K562 (cell line): ENCODE data around the gene ZBTB32. TPM values are rescaled to one million over a fixed set of nuclear protein-coding genes. Genes with fewer than 3 reads are reported as not detected.

Source experiments
- ARNT ChIP-seq, 2 experiments: fragments of 450-650 bp; IDR thresholded peaks; 2 replicates each; pipeline ENCODE4 v1.6.1; 2016; ENCODE audit warnings: mild to moderate bottlenecking in 1 of 2
- BRF1 ChIP-seq: IDR thresholded peaks from 3 replicates; pipeline ENCODE4 v1.6.1; 2011; ENCODE audit warnings: borderline replicate concordance, mild to moderate bottlenecking; ENCODE audit not compliant: insufficient read length; ENCODE audit errors: extremely low read depth
- CBFA2T3 ChIP-seq: fragments of 450-650 bp; IDR thresholded peaks from 2 replicates; pipeline ENCODE4 v1.6.1; 2017
- CBX8 ChIP-seq: fragments of 200-600 bp; sonication (generic); IDR thresholded peaks from 2 replicates; pipeline ENCODE4 v1.6.1; 2012; ENCODE audit warnings: borderline replicate concordance, mixed run types, low read depth, mild to moderate bottlenecking, moderate library complexity, mixed read lengths, low read length, control low read depth, inconsistent platforms; ENCODE audit not compliant: poor library complexity, severe bottlenecking; ENCODE audit errors: extremely low read depth
- CREB5 ChIP-seq: fragments of 250-450 bp; sonication (Bioruptor Pico); IDR thresholded peaks from 2 replicates; pipeline ENCODE4 v1.5.0; 2020; ENCODE audit warnings: mild to moderate bottlenecking
- E2F5 ChIP-seq: sonication (generic); formaldehyde crosslinking; IDR thresholded peaks from 2 replicates; pipeline ENCODE4 v1.8.0; 2022; ENCODE audit warnings: mild to moderate bottlenecking, missing genetic modification reagents
- HDGF ChIP-seq: fragments of 450-650 bp; IDR thresholded peaks from 2 replicates; pipeline ENCODE4 v1.6.1; 2016
- KLF16 ChIP-seq: IDR thresholded peaks from 2 replicates; pipeline ENCODE4 v1.6.1; 2016; ENCODE audit warnings: antibody characterized with exemption
- KLF6 ChIP-seq: fragments of 250-450 bp; sonication (Bioruptor Pico); IDR thresholded peaks from 2 replicates; pipeline ENCODE4 v1.4.0; 2020; ENCODE audit warnings: mild to moderate bottlenecking, moderate library complexity, borderline replicate concordance
- MAZ ChIP-seq, 2 experiments: fragments of 450-650 bp in 1 of 2; sonication (generic) in 1 of 2; formaldehyde crosslinking; IDR thresholded peaks in 1 of 2; conservative IDR thresholded peaks in 1 of 2; 2 replicates each; pipeline versions ENCODE4 v1.4.0 to v1.5.0; 2020; ENCODE audit warnings: mild to moderate bottlenecking in 1 of 2, missing genetic modification reagents in 1 of 2
- MYNN ChIP-seq, 2 experiments: sonication (generic); formaldehyde crosslinking in 1 of 2; IDR thresholded peaks; 2 replicates each; pipeline versions ENCODE4 v1.5.0 to v1.6.1; 2016 to 2020; ENCODE audit warnings: antibody characterized with exemption in 1 of 2, missing genetic modification reagents in 1 of 2
- PHTF2 ChIP-seq: fragments of 250-450 bp; sonication (Bioruptor Pico); IDR thresholded peaks from 2 replicates; pipeline ENCODE4 v1.5.0; 2021; ENCODE audit warnings: mild to moderate bottlenecking
- POLR2A ChIP-seq: fragments of 450-650 bp; conservative IDR thresholded peaks from 2 replicates; pipeline ENCODE4 v1.6.1; 2016
- PYGO2 ChIP-seq: fragments of 450-650 bp; IDR thresholded peaks from 2 replicates; pipeline ENCODE4 v1.6.1; 2016; ENCODE audit warnings: mild to moderate bottlenecking, missing genetic modification characterization, moderate library complexity, missing compliant biosample characterization
- XRCC3 ChIP-seq: fragments of 450-650 bp; IDR thresholded peaks from 2 replicates; pipeline ENCODE4 v1.6.1; 2017; ENCODE audit warnings: mild to moderate bottlenecking, moderate library complexity
- ZNF395 ChIP-seq: fragments of 200-800 bp; sonication (Bioruptor generic); IDR thresholded peaks from 2 replicates; pipeline ENCODE4 v1.6.1; 2017; ENCODE audit warnings: missing genetic modification characterization, missing compliant biosample characterization
- ZNF398 ChIP-seq: fragments of 250-450 bp; sonication (Bioruptor Pico); IDR thresholded peaks from 2 replicates; pipeline ENCODE4 v1.8.0; 2021; ENCODE audit warnings: moderate library complexity, mild to moderate bottlenecking, inconsistent platforms
- polyA plus RNA-seq, 8 experiments: library from polyadenylated mRNA; depleted of rRNA in 4 of 8; stranded (reverse) in 5 of 8; unstranded in 3 of 8; fragments of >200 nt; fragmentation: Nextera tagmentation in 2 of 8; fragmentation: Illumina TruSeq in 1 of 8; extraction: Ambion mirVana in 2 of 8; extraction: Trizol in 1 of 8; gene quantifications; 2 replicates each; pipeline versions ENCODE4 v1.2.1 to v1.2.3, GENCODE V29; 2011 to 2014; ENCODE audit warnings: inconsistent platforms in 1 of 8, missing spikeins in 1 of 8
- total RNA-seq, 7 experiments: library from RNA; depleted of rRNA in 6 of 7; stranded (reverse); fragments of >200 nt in 6 of 7; fragmentation: Illumina TruSeq in 2 of 7; extraction: Trizol in 2 of 7; gene quantifications; 2 replicates each; pipeline versions ENCODE4 v1.2.1 to v1.2.3, GENCODE V29; 2011 to 2021; ENCODE audit warnings: low replicate concordance in 1 of 7

The ZBTB32 gene
- total and polyA plus RNA-seq, 9 of the 15 experiments (the other 6 are each of a cell fraction or from before 2014, with no cell fraction given), result 0.20 TPM; not detected in 8

- TF ChIP-seq CREB5, result no peak
- peak; percentile 88 for TF ChIP-seq HDGF
- no peak for TF ChIP-seq KLF6 (CRISPR knock-in tag)
- TF ChIP-seq MYNN (IDR thresholded peaks at IDR 0.05), result no peak
- TF ChIP-seq MYNN (CRISPR knock-in tag; IDR thresholded peaks at IDR 0.05), result no peak
- no peak for TF ChIP-seq E2F5
- no peak for TF ChIP-seq CBX8
- no peak for TF ChIP-seq PHTF2 (CRISPR knock-in tag)
- no peak for TF ChIP-seq ZNF398
- no peak for TF ChIP-seq ZNF395
- no peak for TF ChIP-seq BRF1
- TF ChIP-seq ARNT (IDR thresholded peaks at IDR 0.05), result peak in 1 of 2 experiments; percentile 44; a peak in 1 of 4 replicates
- no peak for TF ChIP-seq KLF16
- TF ChIP-seq XRCC3, result no peak
- peak; percentile 67 to 86 for TF ChIP-seq MAZ (CRISPR knock-in tag; conservative IDR thresholded peaks at IDR 0.05 in 1 of 2, IDR thresholded peaks at IDR 0.05 in 1 of 2)
- TF ChIP-seq CBFA2T3, result peak; percentile 71; the same call in 1 of the 2 replicates
- TF ChIP-seq PYGO2 (tag), result no peak
- peak; percentile 87 for TF ChIP-seq POLR2A
Measured at GRCh38 chr19:35740423-35741202, 36.3 kb downstream of the ZBTB32 start (continued).
